Spleen (tissue), 11 donors: ENCODE data around the gene SLC8A1. TPM values are rescaled to one million over a fixed set of nuclear protein-coding genes. Genes with fewer than 3 reads are reported as not detected.

Source experiments
- DNase-seq: peaks from one replicate; pipeline ENCODE4 v3.0.0-alpha.2; 2020
- H3K27ac ChIP-seq, 8 donors: fragments of 200-600 bp; sonication (generic) in 7 of 8; 1 replicate in 4 of 8; 2 replicates in 4 of 8; pipeline versions ENCODE4 v1.5.0 to v1.8.0; 2016 to 2021; ENCODE audit warnings: inconsistent platforms in 4 of 8, mild to moderate bottlenecking in 4 of 8, moderate library complexity in 1 of 8
- H3K27me3 ChIP-seq, 7 donors: fragments of 200-600 bp; sonication (generic) in 6 of 7; replicated peaks in 1 of 7; 1 replicate in 4 of 7; 2 replicates in 3 of 7; pipeline versions ENCODE4 v1.5.0 to v1.8.0; 2016 to 2021; ENCODE audit warnings: inconsistent platforms in 3 of 7, mild to moderate bottlenecking in 1 of 7
- H3K36me3 ChIP-seq, 6 donors: fragments of 200-600 bp; sonication (generic) in 5 of 6; 1 replicate in 4 of 6; 2 replicates in 2 of 6; pipeline versions ENCODE4 v1.5.0 to v1.8.0; 2016 to 2021; ENCODE audit warnings: inconsistent platforms in 2 of 6
- H3K4me1 ChIP-seq, 6 donors: fragments of 200-600 bp; sonication (generic) in 5 of 6; 1 replicate in 3 of 6; 2 replicates in 3 of 6; pipeline versions ENCODE4 v1.5.0 to v1.8.0; 2016 to 2021; ENCODE audit warnings: inconsistent platforms in 3 of 6
- H3K4me3 ChIP-seq, 8 donors: fragments of 200-600 bp; sonication (generic) in 7 of 8; 1 replicate in 4 of 8; 2 replicates in 4 of 8; pipeline versions ENCODE4 v1.5.0 to v1.8.0; 2016 to 2021; ENCODE audit warnings: inconsistent platforms in 4 of 8, mild to moderate bottlenecking in 4 of 8, moderate library complexity in 2 of 8
- H3K9me3 ChIP-seq, 8 donors: fragments of 200-600 bp; sonication (generic) in 7 of 8; 1 replicate in 4 of 8; 2 replicates in 4 of 8; pipeline versions ENCODE4 v1.5.0 to v1.8.0; 2016 to 2021; ENCODE audit warnings: inconsistent platforms in 4 of 8
- CTCF ChIP-seq, 11 experiments: fragments of 200-600 bp in 7 of 11; fragments of 450-650 bp in 4 of 11; sonication (generic) in 4 of 11; IDR thresholded peaks in 8 of 11; conservative IDR thresholded peaks in 3 of 11; 1 replicate in 7 of 11; 2 replicates in 4 of 11; pipeline versions ENCODE4 v1.4.0 to v1.8.0; 2016 to 2021; ENCODE audit warnings: antibody characterized with exemption in 11 of 11, inconsistent platforms in 4 of 11, mild to moderate bottlenecking in 1 of 11
- POLR2A ChIP-seq, 3 donors: fragments of 450-650 bp; IDR thresholded peaks; one replicate each; pipeline ENCODE4 v1.5.1; 2017; ENCODE audit warnings: antibody characterized with exemption in 3 of 3, mild to moderate bottlenecking in 1 of 3
- POLR2AphosphoS5 ChIP-seq, 3 donors: sonication (generic); formaldehyde crosslinking; IDR thresholded peaks; one replicate each; pipeline ENCODE4 v1.5.1; 2017; ENCODE audit warnings: antibody characterized with exemption in 3 of 3
- WGBS, 5 donors: extraction: QIAGEN DNeasy Blood & Tissue Kit in 3 of 5; methylation state at CpG; one replicate each; pipeline versions ENCODE4 v1.1.5 to v1.1.7; 2013 to 2018; 5-methylcytosine and 5-hydroxymethylcytosine counted together
- intact Hi-C: fragments of 100-400 bp; cut with DNase I; formaldehyde crosslinking; loops from one replicate; pipeline ENCODE4 v1.15.0; 2023; ENCODE audit warnings: low total_unique reads
- polyA plus RNA-seq, 3 donors: library from polyadenylated mRNA; stranded (reverse); fragments of 200-250 nt; gene quantifications; one replicate each; pipeline ENCODE4 v1.2.1, GENCODE V29; 2013
- total RNA-seq, 7 donors: library from RNA; depleted of rRNA in 3 of 7; stranded (reverse); fragments of >200 nt in 3 of 7; fragmentation: NEBNext Ultra II Directional in 4 of 7; extraction: Animal tissue kit (Norgen Biotek cat#: 25700) in 4 of 7; gene quantifications; one replicate each; pipeline versions ENCODE4 v1.1.0 to v1.2.1, GENCODE V29; 2016 to 2021
- donor health status: healthy with polysubstance abuse.
- donor health status: DM: no; HTN: no; CAD: no; lungs with moderate emphysema.
- donor health status: DM: no; HTN: no; CAD: no.
- donor health status: Bipolar disorder and iron deficiency.
- donor health status: healthy.
- donor health status: DM: no; HTN: no; CAD: no.
- donor health status: DM: yes; HTN: yes; CAD: no.

SLC8A1 gene
- total and polyA plus RNA-seq, 10 donors = 0.36 to 86.0 (median 58.3) TPM

DNA sequence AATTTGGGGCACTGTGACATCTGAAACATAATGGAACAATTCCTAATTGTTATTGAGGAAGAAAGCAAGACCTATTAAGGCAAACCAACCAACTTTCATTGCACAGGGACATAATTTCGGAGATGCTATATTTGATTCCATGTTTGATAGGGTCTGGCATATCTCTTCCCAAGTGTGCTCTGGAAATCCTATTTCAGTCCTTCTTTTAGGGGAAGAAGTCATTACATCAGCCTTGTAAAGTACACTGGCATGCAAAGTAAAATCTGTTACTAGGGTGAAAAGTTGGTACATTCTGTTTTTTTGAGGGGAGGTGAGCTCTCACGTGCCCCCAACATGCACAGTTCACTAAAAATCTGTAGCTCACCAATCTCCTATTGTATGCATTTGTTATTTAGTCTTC, 172.4 kb downstream of the SLC8A1 start:
- Histone ChIP-seq H3K27me3 (no peaks in the 10 kb centered on the region), H3K27ac (peak overlapping the region in 3 of 8 donors; percentile 23 to 32 (median 27)), H3K36me3 (no peaks in the 10 kb centered on the region), H3K9me3 (no peaks in the 10 kb centered on the region), H3K4me1 (peaks cover 0 to 27% (median 17%) of the 10 kb centered on the region in 6 donors), H3K4me3 (peak overlapping the region in 1 of 8 donors; percentile 18)
- DNase-seq = no peak
- 76 to 92% (median 83%) methylated on average over 2 of the region's 2 CpGs for WGBS, 5 donors
- intact Hi-C loops = no loop called here
- TF ChIP-seq POLR2AphosphoS5 (IDR thresholded peaks at IDR 0.05) (no peak), POLR2A (IDR thresholded peaks at IDR 0.05) (no peak), CTCF (IDR thresholded peaks at IDR 0.05 in 8 of 11, conservative IDR thresholded peaks at IDR 0.05 in 3 of 11) (no peak)

GRCh38 chr2:40279001-40279400, 172.9 kb downstream of the SLC8A1 start:
- 54 to 76% (median 58%) methylated on average over 2 of the region's 2 CpGs for WGBS, 5 donors
- no peak for TF ChIP-seq POLR2A (IDR thresholded peaks at IDR 0.05)
- no peak for TF ChIP-seq POLR2AphosphoS5 (IDR thresholded peaks at IDR 0.05)
- TF ChIP-seq CTCF (IDR thresholded peaks at IDR 0.05 in 8 of 11, conservative IDR thresholded peaks at IDR 0.05 in 3 of 11) = no peak
- intact Hi-C loops = no loop called here
- no peak for DNase-seq
- no peaks in the 10 kb centered on the region for H3K36me3 ChIP-seq
- H3K27ac ChIP-seq = peak overlapping the region in 4 of 8 donors; percentile 15 to 32 (median 25)
- peaks cover 0 to 27% (median 17%) of the 10 kb centered on the region in 6 donors for H3K4me1 ChIP-seq
- peak overlapping the region in 1 of 8 donors; percentile 18 for H3K4me3 ChIP-seq
- H3K9me3 ChIP-seq = no peaks in the 10 kb centered on the region
- H3K27me3 ChIP-seq = no peaks in the 10 kb centered on the region

DNA sequence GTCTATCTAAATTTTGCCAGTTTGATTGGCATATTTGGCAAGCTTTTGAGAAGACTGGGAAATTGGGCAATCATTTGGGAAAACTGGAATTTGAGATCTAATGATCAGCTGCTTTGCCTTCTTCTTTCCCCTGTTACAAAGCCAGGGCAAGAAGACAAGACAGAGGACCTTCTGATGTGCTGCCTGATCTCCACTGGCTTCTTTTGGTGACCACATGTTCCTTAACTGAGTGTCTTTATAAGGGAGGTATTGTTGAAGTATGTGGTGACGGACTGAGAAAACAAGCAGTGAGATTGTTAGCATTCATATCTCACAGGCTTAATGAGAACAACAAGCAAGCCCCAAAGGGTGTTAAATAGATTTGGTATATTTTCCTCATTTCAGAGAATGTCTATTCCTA, 175.8 kb downstream of the SLC8A1 start:
- Histone ChIP-seq H3K4me1 (peaks cover 0 to 14% (median under 1%) of the 10 kb centered on the region in 6 donors), H3K27ac (no peak overlapping the region), H3K9me3 (no peaks in the 10 kb centered on the region), H3K36me3 (no peaks in the 10 kb centered on the region), H3K27me3 (no peaks in the 10 kb centered on the region), H3K4me3 (no peak overlapping the region)
- WGBS, 5 donors = 83 to 94% (median 91%) methylated on average over 1 of the region's 1 CpG
- TF ChIP-seq CTCF (IDR thresholded peaks at IDR 0.05 in 8 of 11, conservative IDR thresholded peaks at IDR 0.05 in 3 of 11) (no peak), POLR2AphosphoS5 (IDR thresholded peaks at IDR 0.05) (no peak), POLR2A (IDR thresholded peaks at IDR 0.05) (no peak)
- intact Hi-C loops = no loop called here
- no peak for DNase-seq

- peaks cover 0 to 9% (median 0%) of the 10 kb centered on the region in 6 donors for H3K4me1 ChIP-seq
- H3K36me3 ChIP-seq = no peaks in the 10 kb centered on the region
- H3K27me3 ChIP-seq = no peaks in the 10 kb centered on the region
- H3K27ac ChIP-seq = peak overlapping the region in 5 of 8 donors; percentile 7 to 58 (median 40)
- 80 to 89% (median 84%) methylated on average over 4 of the region's 4 CpGs for WGBS, 5 donors
- no peak for DNase-seq
- H3K9me3 ChIP-seq = no peaks in the 10 kb centered on the region
- TF ChIP-seq POLR2AphosphoS5 (IDR thresholded peaks at IDR 0.05) = no peak
- no peak for TF ChIP-seq CTCF (IDR thresholded peaks at IDR 0.05 in 8 of 11, conservative IDR thresholded peaks at IDR 0.05 in 3 of 11)
- no peak for TF ChIP-seq POLR2A (IDR thresholded peaks at IDR 0.05)
- H3K4me3 ChIP-seq = no peak overlapping the region
- intact Hi-C loops = no loop called here
These were observed 177.6 kb downstream of the SLC8A1 start for GRCh38 chr2:40274270-40274669.
